IPS DF 6.9 (cell line): ENCODE measurements around the gene SRGAP3.

ENCODE experiments used
- DNase-seq: peaks from one replicate; pipeline ENCODE4 v3.0.0-alpha.2; 2013; ENCODE audit warnings: low read depth, low spot score
- H3K27ac ChIP-seq: one replicate; pipeline ENCODE4 v1.5.1; 2013; ENCODE audit warnings: low read length, control low read depth
- H3K27me3 ChIP-seq: 2 replicates; pipeline ENCODE4 v1.6.1; 2013; ENCODE audit warnings: mild to moderate bottlenecking, low read length; ENCODE audit not compliant: control insufficient read depth, insufficient read depth
- H3K36me3 ChIP-seq: 2 replicates; pipeline ENCODE4 v1.6.1; 2013; ENCODE audit warnings: low read length; ENCODE audit not compliant: control insufficient read depth, insufficient read depth
- H3K4me1 ChIP-seq: 2 replicates; pipeline ENCODE4 v1.6.1; 2013; ENCODE audit warnings: low read length; ENCODE audit not compliant: control insufficient read depth, insufficient read depth
- H3K4me3 ChIP-seq: 2 replicates; pipeline ENCODE4 v1.5.1; 2013; ENCODE audit warnings: mild to moderate bottlenecking, low read length
- H3K9me3 ChIP-seq: 2 replicates; pipeline ENCODE4 v1.6.1; 2013; ENCODE audit warnings: low read length, inconsistent platforms; ENCODE audit not compliant: control insufficient read depth, insufficient read depth
- WGBS: extraction: QIAGEN DNeasy Blood & Tissue Kit; methylation state at CpG from one replicate; pipeline ENCODE4 v1.1.7; 2013; ENCODE audit warnings: mixed read lengths, missing lambda C conversion rate; ENCODE audit not compliant: insufficient read length, insufficient coverage; 5-methylcytosine and 5-hydroxymethylcytosine counted together

Gene SRGAP3

DNA sequence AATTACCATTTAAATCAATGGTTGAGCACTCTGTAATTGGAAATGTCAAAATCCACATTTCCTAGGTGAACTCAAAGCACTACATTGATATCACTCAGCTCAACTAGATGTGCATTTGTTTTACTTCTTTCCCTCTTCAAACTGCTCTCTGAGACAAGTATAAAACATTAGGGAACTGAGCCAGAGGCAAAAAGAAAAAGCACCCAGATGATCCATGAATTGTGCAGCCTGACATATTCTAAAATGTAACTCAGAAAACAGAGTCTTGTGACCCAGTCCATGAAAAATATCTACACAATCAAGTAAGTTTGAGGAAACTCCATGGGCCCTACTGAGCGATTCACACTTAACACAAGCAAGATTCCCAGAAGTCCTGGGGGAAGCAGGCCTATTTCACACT is 9.8 kb downstream of the SRGAP3 start:
- Histone ChIP-seq H3K4me1 (no peaks in the 10 kb centered on the region), H3K4me3 (no peak overlapping the region), H3K36me3 (no peaks in the 10 kb centered on the region), H3K27me3 (no peaks in the 10 kb centered on the region; the same call in 1 of the 2 replicates), H3K9me3 (no peaks in the 10 kb centered on the region; the same call in 1 of the 2 replicates), H3K27ac (no peak overlapping the region)
- no CpG with 5 or more reads among the region's 1 CpG for WGBS
- DNase-seq, result no peak

GRCh38 chr3:9238721-9239295 is 10.6 kb downstream of the SRGAP3 start:
- DNase-seq, result no peak
- Histone ChIP-seq H3K4me1 (no peaks in the 10 kb centered on the region), H3K9me3 (no peaks in the 10 kb centered on the region; the same call in 1 of the 2 replicates), H3K27me3 (no peaks in the 10 kb centered on the region; the same call in 1 of the 2 replicates), H3K4me3 (no peak overlapping the region), H3K36me3 (no peaks in the 10 kb centered on the region), H3K27ac (no peak overlapping the region)
- WGBS, result no CpG with 5 or more reads among the region's 4 CpGs

GRCh38 chr3:9238276-9238675 is 11.2 kb downstream of the SRGAP3 start:
- no peaks in the 10 kb centered on the region for H3K36me3 ChIP-seq
- H3K9me3 ChIP-seq, result no peaks in the 10 kb centered on the region; the same call in 1 of the 2 replicates
- H3K4me3 ChIP-seq, result no peak overlapping the region
- no CpG with 5 or more reads among the region's 5 CpGs for WGBS
- DNase-seq, result no peak
- no peak overlapping the region for H3K27ac ChIP-seq
- H3K4me1 ChIP-seq, result no peaks in the 10 kb centered on the region
- no peaks in the 10 kb centered on the region; the same call in 1 of the 2 replicates for H3K27me3 ChIP-seq

- Histone ChIP-seq H3K27me3 (no peaks in the 10 kb centered on the region; the same call in 1 of the 2 replicates), H3K4me1 (peaks cover 1% of the 10 kb centered on the region; the same call in 1 of the 2 replicates), H3K9me3 (no peaks in the 10 kb centered on the region; the same call in 1 of the 2 replicates), H3K36me3 (no peaks in the 10 kb centered on the region), H3K4me3 (no peak overlapping the region), H3K27ac (no peak overlapping the region)
- WGBS, result no CpG with 5 or more reads among the region's 8 CpGs
- DNase-seq, result no peak
These were observed 15.4 kb downstream of the SRGAP3 start for GRCh38 chr3:9233814-9234600.

DNA sequence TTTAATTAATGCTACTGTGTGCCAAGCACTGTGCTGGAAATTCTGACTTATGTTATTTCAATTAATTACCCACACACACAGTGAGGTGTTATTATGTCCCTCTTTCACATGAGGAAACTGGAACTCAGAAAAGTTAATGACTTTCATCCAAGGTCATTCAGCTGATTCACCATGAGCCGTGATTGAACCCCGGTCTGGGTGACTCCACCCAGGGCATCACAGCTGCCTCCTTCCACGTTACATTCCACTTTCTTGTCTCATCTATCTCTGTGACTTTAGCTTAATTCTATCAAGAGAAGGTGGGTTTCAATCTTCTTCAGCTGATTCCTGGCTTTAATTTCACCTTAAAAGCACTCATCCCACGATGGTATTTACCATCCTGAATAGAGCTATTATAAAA is 16.3 kb downstream of the SRGAP3 start:
- H3K4me3 ChIP-seq, result no peak overlapping the region
- WGBS, result no CpG with 5 or more reads among the region's 4 CpGs

DNA sequence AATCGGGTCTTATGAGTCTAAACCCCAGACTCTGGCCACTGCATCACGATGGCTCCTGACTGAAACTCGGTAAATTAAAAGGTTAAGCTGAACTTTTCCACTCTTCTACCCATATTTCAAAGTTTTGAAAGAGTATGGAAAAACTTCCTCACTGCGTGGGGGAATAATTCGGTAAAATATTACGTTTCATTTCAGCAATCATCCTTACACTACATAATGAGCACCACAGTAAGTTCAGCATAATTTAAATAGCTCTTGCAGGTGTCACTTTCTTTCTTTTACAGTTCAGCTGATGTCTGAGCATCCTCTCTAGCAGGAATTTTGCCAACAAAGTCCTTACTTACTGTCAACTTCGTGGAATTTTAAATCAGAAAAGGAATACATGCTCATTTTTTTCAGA is 17.5 kb downstream of the SRGAP3 start:
- Histone ChIP-seq H3K36me3 (no peaks in the 10 kb centered on the region), H3K4me3 (no peak overlapping the region)
- WGBS, result no CpG with 5 or more reads among the region's 7 CpGs

More for the DNA sequence above, 16.3 kb downstream of the SRGAP3 start:
- Histone ChIP-seq H3K9me3 (no peaks in the 10 kb centered on the region; the same call in 1 of the 2 replicates), H3K27ac (no peak overlapping the region), H3K36me3 (no peaks in the 10 kb centered on the region), H3K27me3 (no peaks in the 10 kb centered on the region), H3K4me1 (peaks cover 1% of the 10 kb centered on the region; the same call in 1 of the 2 replicates)
- no peak for DNase-seq

DNA sequence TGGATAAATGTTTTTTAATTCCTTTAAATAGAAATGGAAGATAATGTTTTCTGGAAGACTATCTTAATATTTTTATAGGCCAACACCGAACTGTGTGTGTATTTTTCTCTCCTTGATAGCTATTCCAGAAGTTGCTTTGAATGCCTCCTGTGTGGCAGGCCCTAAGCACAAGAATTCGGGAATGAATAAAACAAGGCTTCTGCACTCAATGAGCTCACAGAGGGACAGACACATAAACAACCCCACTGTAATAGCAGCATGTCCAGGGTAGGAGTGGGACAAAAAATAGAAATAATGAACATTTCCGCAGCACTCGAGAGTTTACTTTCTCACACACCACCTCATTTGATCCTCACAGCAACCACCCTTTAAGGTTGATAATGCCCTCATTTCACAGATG is 18.0 kb downstream of the SRGAP3 start:
- H3K36me3 ChIP-seq, result no peaks in the 10 kb centered on the region
- WGBS, result no CpG with 5 or more reads among the region's 4 CpGs
- H3K9me3 ChIP-seq, result no peaks in the 10 kb centered on the region
- H3K27ac ChIP-seq, result no peak overlapping the region
- no peak for DNase-seq
- H3K27me3 ChIP-seq, result no peaks in the 10 kb centered on the region
- no peak overlapping the region for H3K4me3 ChIP-seq
- H3K4me1 ChIP-seq, result peaks cover 1% of the 10 kb centered on the region; the same call in 1 of the 2 replicates

More for the DNA sequence above, 17.5 kb downstream of the SRGAP3 start:
- Histone ChIP-seq H3K27ac (no peak overlapping the region), H3K4me1 (peaks cover 1% of the 10 kb centered on the region; the same call in 1 of the 2 replicates), H3K27me3 (no peaks in the 10 kb centered on the region), H3K9me3 (no peaks in the 10 kb centered on the region; the same call in 1 of the 2 replicates)
- no peak for DNase-seq

DNA sequence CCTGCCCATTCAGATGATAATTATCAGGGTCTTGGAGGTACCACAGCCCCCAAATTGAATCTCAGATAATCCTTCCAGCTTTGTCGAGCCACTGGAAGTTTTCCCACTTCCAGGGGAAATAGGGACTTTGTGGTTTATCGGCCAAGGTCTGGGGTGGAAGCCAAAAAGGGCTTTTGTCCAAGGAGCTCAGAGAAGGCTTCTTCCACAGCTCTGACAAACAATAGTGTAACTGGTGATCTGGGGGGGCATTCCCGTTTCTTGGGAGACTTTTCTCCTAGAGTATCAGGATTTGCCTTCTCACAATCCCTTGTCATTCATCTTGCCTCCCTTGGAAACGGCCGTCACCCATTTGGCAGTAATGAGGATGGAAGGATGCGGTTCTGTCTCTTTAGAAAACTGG is 18.4 kb downstream of the SRGAP3 start:
- Histone ChIP-seq H3K4me1 (peaks cover 1% of the 10 kb centered on the region; the same call in 1 of the 2 replicates), H3K27me3 (no peaks in the 10 kb centered on the region), H3K36me3 (no peaks in the 10 kb centered on the region), H3K4me3 (no peak overlapping the region), H3K27ac (no peak overlapping the region), H3K9me3 (no peaks in the 10 kb centered on the region)
- WGBS, result no CpG with 5 or more reads among the region's 6 CpGs
- no peak for DNase-seq

- Histone ChIP-seq H3K4me1 (peaks cover 3% of the 10 kb centered on the region; the same call in 1 of the 2 replicates), H3K27me3 (no peaks in the 10 kb centered on the region), H3K4me3 (no peak overlapping the region), H3K27ac (no peak overlapping the region), H3K9me3 (no peaks in the 10 kb centered on the region), H3K36me3 (no peaks in the 10 kb centered on the region)
- DNase-seq, result no peak
- no CpG with 5 or more reads among the region's 8 CpGs for WGBS
These were observed 18.9 kb downstream of the SRGAP3 start for GRCh38 chr3:9230596-9230995.

GRCh38 chr3:9229879-9230278 is 19.6 kb downstream of the SRGAP3 start:
- peaks cover 7% of the 10 kb centered on the region for H3K4me1 ChIP-seq
- no peak overlapping the region for H3K27ac ChIP-seq
- no peaks in the 10 kb centered on the region for H3K27me3 ChIP-seq
- WGBS, result no CpG with 5 or more reads among the region's 7 CpGs
- no peaks in the 10 kb centered on the region for H3K36me3 ChIP-seq
- no peak overlapping the region for H3K4me3 ChIP-seq
- no peaks in the 10 kb centered on the region for H3K9me3 ChIP-seq
- DNase-seq, result no peak
